Endodermal cell (in vitro differentiated cells): ENCODE measurements around the gene GRM4. TPM values are rescaled to one million over a fixed set of nuclear protein-coding genes. Genes with fewer than 3 reads are reported as not detected.
A peak's percentile ranks its signal among the peaks of the same experiment; 100 is the strongest.

Experiments
- DNase-seq: peaks from one replicate; pipeline ENCODE4 v3.0.0-alpha.2; 2017
- H3K27ac ChIP-seq: 2 replicates; pipeline ENCODE4 v1.5.1; 2013; ENCODE audit warnings: mild to moderate bottlenecking, low read depth, low read length, moderate library complexity
- H3K27me3 ChIP-seq: 2 replicates; pipeline ENCODE4 v1.6.1; 2013; ENCODE audit warnings: mild to moderate bottlenecking, low read length, moderate library complexity; ENCODE audit not compliant: insufficient read depth, control insufficient read depth, poor library complexity, severe bottlenecking
- H3K36me3 ChIP-seq: 2 replicates; pipeline ENCODE4 v1.7.0; 2013; ENCODE audit warnings: mild to moderate bottlenecking, low read length, moderate library complexity; ENCODE audit not compliant: control insufficient read depth, insufficient read depth
- H3K4me1 ChIP-seq: one replicate; pipeline ENCODE4 v1.7.0; 2013; ENCODE audit warnings: low read length; ENCODE audit not compliant: control insufficient read depth, insufficient read depth
- H3K4me3 ChIP-seq: 2 replicates; pipeline ENCODE4 v1.5.1; 2013; ENCODE audit warnings: mild to moderate bottlenecking, low read length, moderate library complexity
- H3K9ac ChIP-seq: 2 replicates; pipeline ENCODE4 v1.6.1; 2013; ENCODE audit warnings: mild to moderate bottlenecking, low read length, moderate library complexity; ENCODE audit not compliant: poor library complexity, severe bottlenecking; ENCODE audit errors: extremely low read depth
- H3K9me3 ChIP-seq: 2 replicates; pipeline ENCODE4 v1.6.1; 2013; ENCODE audit warnings: mild to moderate bottlenecking, low read length, moderate library complexity; ENCODE audit not compliant: control insufficient read depth
- H3K27ac Mint-ChIP-seq: 2 replicates; pipeline ENCODE4 v1.8.0; 2020; ENCODE audit warnings: mixed read lengths
- H3K27me3 Mint-ChIP-seq: 2 replicates; pipeline ENCODE4 v1.8.0; 2021; ENCODE audit warnings: mild to moderate bottlenecking, mixed read lengths; ENCODE audit not compliant: insufficient read depth
- H3K36me3 Mint-ChIP-seq: 2 replicates; pipeline ENCODE4 v1.8.0; 2020; ENCODE audit warnings: low read depth, mixed read lengths
- H3K4me1 Mint-ChIP-seq: 2 replicates; pipeline ENCODE4 v1.8.0; 2020; ENCODE audit warnings: mixed read lengths
- H3K4me3 Mint-ChIP-seq: 2 replicates; pipeline ENCODE4 v1.8.0; 2020; ENCODE audit warnings: mild to moderate bottlenecking, moderate library complexity, mixed read lengths
- H3K9me3 Mint-ChIP-seq: 2 replicates; pipeline ENCODE4 v1.8.0; 2020; ENCODE audit warnings: mild to moderate bottlenecking, mixed read lengths
- CTCF ChIP-seq: fragments of 200-600 bp; sonication (generic); conservative IDR thresholded peaks from 2 replicates; pipeline ENCODE4 v1.5.0; 2021; ENCODE audit warnings: antibody characterized with exemption, mild to moderate bottlenecking
- WGBS, 2 experiments: methylation state at CpG; one replicate each; pipeline versions ENCODE4 v1.1.5 to v1.1.7; 2013; ENCODE audit warnings: missing lambda C conversion rate in 2 of 2, mixed read lengths in 1 of 2; ENCODE audit not compliant: insufficient coverage in 1 of 2, insufficient read length in 1 of 2; 5-methylcytosine and 5-hydroxymethylcytosine counted together
- total RNA-seq, 2 donors: library from RNA; stranded (reverse); fragmentation: NEBNext Ultra II Directional in 1 of 2; extraction: Animal tissue kit (Norgen Biotek cat#: 25700) in 1 of 2; gene quantifications; 2 replicates in 1 of 2; 3 replicates in 1 of 2; pipeline ENCODE4 v1.2.1, GENCODE V29; 2021

The GRM4 gene
- total RNA-seq, 2 donors from 2014 or later, result 3.1 to 9.1 TPM

- H3K9me3 ChIP-seq, result peaks cover 5% of the 10 kb centered on the region
- no peaks in the 10 kb centered on the region for H3K36me3 Mint-ChIP-seq
- H3K4me3 ChIP-seq, result no peak overlapping the region
- peaks cover 24% of the 10 kb centered on the region for H3K4me1 Mint-ChIP-seq
- no peaks in the 10 kb centered on the region for H3K36me3 ChIP-seq
- H3K9me3 Mint-ChIP-seq, result peaks cover 3% of the 10 kb centered on the region
- H3K27me3 Mint-ChIP-seq, result peaks cover 21% of the 10 kb centered on the region
- H3K4me1 ChIP-seq, result no peaks in the 10 kb centered on the region
- no peak for TF ChIP-seq CTCF
- no peaks in the 10 kb centered on the region for H3K27me3 ChIP-seq
- peak overlapping the region; percentile 53 for H3K27ac ChIP-seq
- no peak overlapping the region for H3K4me3 Mint-ChIP-seq
- no peak for DNase-seq
- H3K9ac ChIP-seq, result no peak overlapping the region
- WGBS, 2 experiments, result 87 to 88% methylated on average over 8 of the region's 8 CpGs
- H3K27ac Mint-ChIP-seq, result no peak overlapping the region
These were observed 120.0 kb downstream of the GRM4 start for GRCh38 chr6:34025861-34026260.

- H3K27ac Mint-ChIP-seq, result peak overlapping the region; percentile 26
- Histone ChIP-seq H3K27ac (peak overlapping the region; percentile 41), H3K9ac (no peak overlapping the region), H3K36me3 (no peaks in the 10 kb centered on the region), H3K27me3 (no peaks in the 10 kb centered on the region), H3K4me3 (no peak overlapping the region), H3K9me3 (peaks cover 5% of the 10 kb centered on the region), H3K4me1 (no peaks in the 10 kb centered on the region)
- H3K27me3 Mint-ChIP-seq, result peaks cover 21% of the 10 kb centered on the region
- peaks cover 24% of the 10 kb centered on the region for H3K4me1 Mint-ChIP-seq
- H3K9me3 Mint-ChIP-seq, result peaks cover 3% of the 10 kb centered on the region
- H3K36me3 Mint-ChIP-seq, result no peaks in the 10 kb centered on the region
- peak; percentile 73 for DNase-seq
- H3K4me3 Mint-ChIP-seq, result no peak overlapping the region
- peak; percentile 38 for TF ChIP-seq CTCF
- 77 to 91% methylated on average over 6 to 8 of the region's 8 CpGs for WGBS, 2 experiments
These were observed 120.6 kb downstream of the GRM4 start for GRCh38 chr6:34025112-34025807.

- no peak for DNase-seq
- Mint-ChIP-seq H3K4me3 (no peak overlapping the region), H3K27me3 (peaks cover 27% of the 10 kb centered on the region), H3K36me3 (no peaks in the 10 kb centered on the region), H3K27ac (no peak overlapping the region), H3K4me1 (peaks cover 24% of the 10 kb centered on the region), H3K9me3 (peaks cover 7% of the 10 kb centered on the region)
- peaks cover 5% of the 10 kb centered on the region for H3K9me3 ChIP-seq
- H3K9ac ChIP-seq, result no peak overlapping the region
- no peak overlapping the region for H3K4me3 ChIP-seq
- H3K27ac ChIP-seq, result no peak overlapping the region
- 88 to 100% methylated on average over 3 to 9 of the region's 9 CpGs for WGBS, 2 experiments
- no peaks in the 10 kb centered on the region for H3K27me3 ChIP-seq
- no peaks in the 10 kb centered on the region for H3K36me3 ChIP-seq
- TF ChIP-seq CTCF, result no peak
- H3K4me1 ChIP-seq, result no peaks in the 10 kb centered on the region
These were observed 123.0 kb downstream of the GRM4 start for GRCh38 chr6:34022873-34023255.
